ENCODE results near the gene ZNF778. TPM values are rescaled to one million over a fixed set of nuclear protein-coding genes. Genes with fewer than 3 reads are reported as not detected.
A peak's percentile ranks its signal among the peaks of the same experiment; 100 is the strongest.

ZNF778 gene
- total and polyA plus RNA-seq, 2 of the 13 experiments (the other 11 are each of a cell fraction or from before 2014, with no cell fraction given) = 3.8 to 7.2 TPM

DNA sequence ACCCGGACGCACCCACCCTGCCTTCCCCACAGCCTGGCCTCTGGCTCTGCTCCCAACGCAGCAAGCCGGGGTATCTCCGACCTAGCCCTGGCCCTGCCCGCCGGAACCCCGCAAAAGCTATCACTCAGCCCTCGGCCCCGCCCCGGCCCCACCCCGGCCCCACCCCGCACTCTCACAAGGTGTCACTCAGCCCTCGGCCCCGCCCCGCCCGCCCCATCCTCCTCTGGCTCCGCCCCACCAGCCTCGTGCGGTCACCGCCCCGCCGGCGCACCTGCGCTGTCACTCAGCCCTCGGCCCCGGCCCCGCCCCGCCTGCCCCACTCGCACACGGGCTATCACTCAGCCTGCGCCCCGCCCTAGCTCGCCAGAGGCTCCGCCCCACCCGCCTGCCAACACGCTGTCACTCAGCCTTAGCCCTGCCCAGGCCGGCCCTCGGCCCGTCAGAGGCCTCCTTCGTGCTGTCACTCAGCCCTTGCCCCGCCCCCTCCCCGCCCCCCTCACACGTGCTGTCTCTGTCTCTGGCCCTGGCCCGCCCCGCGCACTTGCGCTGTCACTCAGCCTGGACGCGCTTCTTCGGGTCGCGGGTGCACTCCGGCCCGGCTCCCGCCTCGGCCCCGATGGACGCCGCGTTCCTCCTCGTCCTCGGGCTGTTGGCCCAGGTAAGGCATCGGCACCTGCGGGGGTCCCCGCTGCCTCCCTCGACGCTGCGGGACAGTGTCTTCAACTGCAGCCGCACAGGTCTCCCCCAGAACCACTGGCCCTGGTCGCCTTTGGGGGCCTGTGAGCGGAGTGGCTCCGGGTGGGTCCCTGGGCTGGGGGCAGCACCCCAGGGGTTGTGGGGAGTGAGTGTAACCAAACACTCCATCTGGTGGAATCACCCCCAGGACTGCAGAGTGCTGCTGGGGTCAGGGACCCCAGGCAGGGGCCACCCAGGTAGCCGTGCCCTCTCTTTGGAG lies 46.0 kb upstream of the ZNF778 start, which contains the start of gene CDH15 (continued):
- TF ChIP-seq, protein P1, sequence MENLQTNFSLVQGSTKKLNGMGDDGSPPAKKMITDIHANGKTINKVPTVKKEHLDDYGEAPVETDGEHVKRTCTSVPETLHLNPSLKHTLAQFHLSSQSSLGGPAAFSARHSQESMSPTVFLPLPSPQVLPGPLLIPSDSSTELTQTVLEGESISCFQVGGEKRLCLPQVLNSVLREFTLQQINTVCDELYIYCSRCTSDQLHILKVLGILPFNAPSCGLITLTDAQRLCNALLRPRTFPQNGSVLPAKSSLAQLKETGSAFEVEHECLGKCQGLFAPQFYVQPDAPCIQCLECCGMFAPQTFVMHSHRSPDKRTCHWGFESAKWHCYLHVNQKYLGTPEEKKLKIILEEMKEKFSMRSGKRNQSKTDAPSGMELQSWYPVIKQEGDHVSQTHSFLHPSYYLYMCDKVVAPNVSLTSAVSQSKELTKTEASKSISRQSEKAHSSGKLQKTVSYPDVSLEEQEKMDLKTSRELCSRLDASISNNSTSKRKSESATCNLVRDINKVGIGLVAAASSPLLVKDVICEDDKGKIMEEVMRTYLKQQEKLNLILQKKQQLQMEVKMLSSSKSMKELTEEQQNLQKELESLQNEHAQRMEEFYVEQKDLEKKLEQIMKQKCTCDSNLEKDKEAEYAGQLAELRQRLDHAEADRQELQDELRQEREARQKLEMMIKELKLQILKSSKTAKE (CRISPR knock-in tag; IDR thresholded peaks at IDR 0.05; ENCODE audit: borderline replicate concordance) = 0 out of 2 replicates have a peak, but pooled peaks have one; percentile 24
- no peak for TF ChIP-seq ZNF639 (CRISPR knock-in tag; conservative IDR thresholded peaks at IDR 0.05)
- 0 out of 2 replicates have a peak, but pooled peaks have one; percentile 11 for TF ChIP-seq E2F5 (CRISPR knock-in tag; conservative IDR thresholded peaks at IDR 0.05)
- 0 out of 2 replicates have a peak, but pooled peaks have one; percentile 29 for TF ChIP-seq ZNF547 (CRISPR knock-in tag; IDR thresholded peaks at IDR 0.05)
- 0 out of 2 replicates have a peak, but pooled peaks have one; percentile 55 for TF ChIP-seq MZF1 (CRISPR knock-in tag; IDR thresholded peaks at IDR 0.05; ENCODE audit: borderline replicate concordance)
- TF ChIP-seq ZNF503 (CRISPR knock-in tag; IDR thresholded peaks at IDR 0.05) = no peak
- no peak for TF ChIP-seq SP140L (CRISPR knock-in tag; IDR thresholded peaks at IDR 0.05; ENCODE audit: borderline replicate concordance)
- peak; percentile 34; the same call in 1 of the 2 replicates for TF ChIP-seq MEIS2 (CRISPR knock-in tag; IDR thresholded peaks at IDR 0.05)
- no peak for TF ChIP-seq LCORL (IDR thresholded peaks at IDR 0.05)
- TF ChIP-seq LCORL (CRISPR knock-in tag; IDR thresholded peaks at IDR 0.05) = no peak
- TF ChIP-seq BHLHE40 (IDR thresholded peaks at IDR 0.05; ENCODE audit: low read length) = peak; percentile 97
- TF ChIP-seq YY1 (IDR thresholded peaks at IDR 0.05; ENCODE audit: insufficient read depth, insufficient replicate concordance, low read depth, low read length) = peak; percentile 28
- peak; percentile 22 for TF ChIP-seq TEAD3 (CRISPR knock-in tag; optimal IDR thresholded peaks at IDR 0.05; ENCODE audit: borderline replicate concordance)
- TF ChIP-seq, protein P2, sequence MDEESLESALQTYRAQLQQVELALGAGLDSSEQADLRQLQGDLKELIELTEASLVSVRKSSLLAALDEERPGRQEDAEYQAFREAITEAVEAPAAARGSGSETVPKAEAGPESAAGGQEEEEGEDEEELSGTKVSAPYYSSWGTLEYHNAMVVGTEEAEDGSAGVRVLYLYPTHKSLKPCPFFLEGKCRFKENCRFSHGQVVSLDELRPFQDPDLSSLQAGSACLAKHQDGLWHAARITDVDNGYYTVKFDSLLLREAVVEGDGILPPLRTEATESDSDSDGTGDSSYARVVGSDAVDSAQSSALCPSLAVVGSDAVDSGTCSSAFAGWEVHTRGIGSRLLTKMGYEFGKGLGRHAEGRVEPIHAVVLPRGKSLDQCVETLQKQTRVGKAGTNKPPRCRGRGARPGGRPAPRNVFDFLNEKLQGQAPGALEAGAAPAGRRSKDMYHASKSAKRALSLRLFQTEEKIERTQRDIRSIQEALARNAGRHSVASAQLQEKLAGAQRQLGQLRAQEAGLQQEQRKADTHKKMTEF (CRISPR knock-in tag; IDR thresholded peaks at IDR 0.05) = no peak
- TF ChIP-seq ZNF33B (CRISPR knock-in tag; IDR thresholded peaks at IDR 0.05) = no peak
- TF ChIP-seq AGO1 (IDR thresholded peaks at IDR 0.05; ENCODE audit: low read depth, low read length, poor library complexity, severe bottlenecking) = peak; percentile 19
- TF ChIP-seq, protein P3, sequence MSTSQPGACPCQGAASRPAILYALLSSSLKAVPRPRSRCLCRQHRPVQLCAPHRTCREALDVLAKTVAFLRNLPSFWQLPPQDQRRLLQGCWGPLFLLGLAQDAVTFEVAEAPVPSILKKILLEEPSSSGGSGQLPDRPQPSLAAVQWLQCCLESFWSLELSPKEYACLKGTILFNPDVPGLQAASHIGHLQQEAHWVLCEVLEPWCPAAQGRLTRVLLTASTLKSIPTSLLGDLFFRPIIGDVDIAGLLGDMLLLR (CRISPR knock-in tag; IDR thresholded peaks at IDR 0.05) = peak; percentile 56; the same call in 1 of the 2 replicates
- peak; percentile 76 for TF ChIP-seq ZNF776 (CRISPR knock-in tag; IDR thresholded peaks at IDR 0.05)
- no peak for TF ChIP-seq POLR2A (IDR thresholded peaks at IDR 0.05; ENCODE audit: insufficient read depth in 1 of 2, low read depth in 2 of 2, low read length in 2 of 2)

All from HepG2 (cell line).